Urothelium cell line (cell line): ENCODE measurements around the gene CASK.
A peak's percentile ranks its signal among the peaks of the same experiment; 100 is the strongest.
"Not testable (repeated sequence)": the region's sequence is repeated elsewhere in the genome, so short reads cannot be mapped to it uniquely, and the experiment has no call there.

Experiments
- DNase-seq: peaks from one replicate; pipeline ENCODE4 v3.0.0; 2011; ENCODE audit warnings: low spot score, mixed read lengths
- FAIRE-seq: peaks from 2 replicates; lab custom pipeline; 2011; peaks lifted over from hg19 to GRCh38; lab: Jason Lieb, UNC

CASK gene

GRCh38 chrX:41526271-41526670, 397.1 kb downstream of the CASK start:
- DNase-seq: no peak

DNA sequence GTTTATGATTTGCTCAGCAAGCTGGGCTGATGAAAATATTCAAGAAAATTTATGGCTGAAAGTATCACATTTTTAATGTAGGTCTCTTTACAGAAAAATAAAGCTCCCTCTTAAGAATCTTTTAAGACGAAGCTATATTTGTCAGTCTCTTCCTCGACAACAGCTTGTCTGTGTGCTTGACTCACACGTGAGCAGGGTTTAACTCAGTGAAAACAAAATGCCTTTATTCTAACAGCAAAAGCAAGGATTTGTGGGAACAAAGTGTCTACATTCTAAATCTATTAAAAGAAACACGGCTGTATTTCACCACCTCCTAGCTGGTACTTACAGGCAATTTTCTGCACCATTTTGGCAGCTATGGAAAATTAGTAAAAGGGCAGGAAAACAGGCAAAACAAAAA, 400.7 kb downstream of the CASK start:
- DNase-seq (no peak), FAIRE-seq (no peak)

More at GRCh38 chrX:41526271-41526670, 397.1 kb downstream of the CASK start:
- FAIRE-seq: no peak

- DNase-seq (no peak), FAIRE-seq (no peak)
These were observed 401.3 kb downstream of the CASK start for GRCh38 chrX:41522081-41522480.

DNA sequence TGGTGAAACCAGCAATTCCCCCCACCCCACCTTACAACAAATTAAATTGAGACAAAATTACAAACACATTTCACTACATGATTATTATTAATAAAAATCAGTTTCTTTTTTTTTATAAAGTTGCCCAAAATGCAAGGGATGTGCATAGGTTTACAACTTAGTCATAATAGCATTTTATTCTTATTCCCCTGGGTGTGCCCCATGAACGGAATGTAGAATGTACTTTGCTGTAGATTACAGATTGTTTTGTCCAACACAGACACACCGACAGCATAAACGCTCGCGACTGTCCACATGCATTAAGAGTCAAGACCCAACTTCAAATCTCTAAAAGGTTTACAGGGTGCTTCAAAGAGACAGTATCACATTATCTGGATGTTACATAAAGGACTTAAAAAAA, 403.9 kb downstream of the CASK start:
- FAIRE-seq (no peak), DNase-seq (no peak)

GRCh38 chrX:41518841-41519220, 404.5 kb downstream of the CASK start:
- no peak for DNase-seq
- no peak for FAIRE-seq

DNA sequence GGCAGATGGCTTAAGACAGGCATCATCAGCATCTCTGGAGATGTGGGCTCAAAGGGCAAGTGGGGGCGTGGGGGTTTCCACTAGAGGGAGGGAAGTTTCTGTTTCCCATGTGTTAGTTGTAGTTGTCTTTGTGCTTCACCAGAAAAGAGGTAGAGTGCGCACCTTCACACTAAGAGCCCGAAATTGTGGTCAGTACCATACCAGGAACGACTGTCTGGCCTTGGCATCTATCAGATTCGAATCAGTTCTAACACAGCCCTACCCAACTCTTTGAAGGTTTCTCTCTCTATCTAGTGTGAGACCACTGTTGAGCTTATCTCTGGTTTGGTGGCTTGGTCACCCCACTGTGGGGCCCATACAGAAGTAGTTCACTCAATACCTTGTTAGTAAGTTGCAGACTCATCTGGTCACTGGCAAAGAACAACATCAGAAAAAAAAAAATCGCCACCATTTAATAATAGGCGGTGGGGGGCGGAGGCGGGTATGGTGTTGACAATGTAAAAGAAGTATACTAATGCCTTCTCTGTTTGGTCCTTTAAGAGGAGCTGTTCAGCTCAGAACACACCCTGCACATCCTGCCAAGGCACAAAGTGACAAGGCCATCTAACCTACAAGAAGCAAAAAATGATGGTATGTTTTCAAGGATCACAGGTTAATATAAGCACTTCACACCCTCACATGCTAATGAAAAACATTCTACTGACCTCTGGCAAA, 405.1 kb downstream of the CASK start:
- DNase-seq (no peak), FAIRE-seq (no peak)

- DNase-seq (no peak), FAIRE-seq (no peak)
These were observed 406.2 kb downstream of the CASK start for GRCh38 chrX:41516999-41517765.

DNA sequence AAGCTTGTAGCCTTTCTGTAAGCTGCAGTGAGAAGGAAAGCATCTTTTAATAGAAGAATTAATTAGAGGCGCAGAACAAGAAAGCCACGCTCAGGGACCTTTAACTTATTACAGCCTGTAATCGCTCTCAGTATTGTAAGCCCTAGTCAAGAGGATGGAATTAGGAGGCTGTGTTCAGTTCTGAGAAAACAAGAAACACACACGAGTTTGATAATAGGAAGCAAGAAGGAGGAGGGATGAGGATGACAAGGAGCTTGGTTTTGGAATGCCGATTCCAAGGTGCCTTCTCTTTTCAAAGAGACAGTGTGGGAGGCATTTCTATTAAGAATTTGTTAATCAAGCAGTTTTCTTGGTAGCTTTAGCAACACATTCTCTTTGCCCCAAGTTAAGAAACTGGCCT, 406.9 kb downstream of the CASK start:
- DNase-seq (no peak), FAIRE-seq (no peak)

DNA sequence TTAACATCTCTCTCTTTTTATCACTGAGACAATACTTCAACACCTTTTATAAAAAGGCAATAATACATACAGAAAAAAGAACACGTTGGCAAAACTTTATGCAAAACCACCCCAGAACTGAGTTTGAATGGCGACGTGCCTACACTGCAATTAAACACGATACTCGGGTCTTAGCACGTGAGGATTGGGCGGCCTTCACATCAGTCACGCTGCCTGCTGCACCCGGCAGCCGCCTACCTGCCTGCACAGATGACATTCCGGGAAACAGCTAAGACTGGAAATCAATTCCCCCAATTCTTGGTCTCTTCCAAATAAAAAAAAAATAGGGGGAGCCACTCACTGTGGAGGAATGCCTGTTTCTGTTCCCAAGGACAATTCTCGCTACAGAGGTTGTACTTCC, 408.0 kb downstream of the CASK start:
- no peak for DNase-seq
- FAIRE-seq: no peak

DNA sequence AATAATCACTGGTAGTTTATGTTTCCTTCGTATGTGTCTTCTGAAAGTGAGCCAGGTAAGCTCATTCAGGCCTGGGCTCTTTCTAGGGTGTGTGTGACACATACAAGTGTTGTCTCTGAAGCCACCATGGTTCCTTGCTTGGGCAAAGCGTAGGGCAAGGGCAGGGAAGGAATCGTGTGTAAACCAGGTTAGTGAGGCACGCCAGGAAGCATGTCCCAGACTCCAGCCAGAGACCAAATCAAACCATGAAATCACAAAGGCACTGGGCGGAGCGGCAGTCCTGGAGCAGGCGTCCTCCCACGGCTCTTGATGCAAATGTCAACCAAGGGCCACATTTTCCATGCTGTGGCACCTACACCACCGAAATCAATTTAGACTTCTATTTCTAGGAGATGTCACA, 409.2 kb downstream of the CASK start:
- DNase-seq (no peak), FAIRE-seq (no peak)

GRCh38 chrX:41512853-41513252, 410.5 kb downstream of the CASK start:
- not testable (repeated sequence) for DNase-seq, FAIRE-seq

DNA sequence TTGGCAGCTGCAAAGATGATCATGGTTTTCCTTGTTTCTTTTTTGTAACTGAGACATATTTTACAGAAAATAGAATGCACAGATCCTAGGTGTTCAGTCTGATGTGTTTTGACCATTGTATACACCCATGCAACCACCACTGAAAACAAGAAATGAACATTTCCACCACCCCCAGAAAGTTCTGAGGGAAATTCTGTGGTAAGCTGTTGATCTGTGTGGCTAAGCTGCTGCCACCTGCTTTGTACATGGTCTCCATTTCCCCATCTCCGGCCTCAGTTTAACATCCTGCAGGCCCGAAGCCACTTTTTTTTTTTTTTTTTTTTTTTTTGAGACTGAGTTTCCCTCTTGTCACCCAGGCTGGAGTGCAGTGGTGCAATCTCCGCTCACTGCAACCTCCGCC, 411.0 kb downstream of the CASK start:
- DNase-seq (no peak), FAIRE-seq (no peak)

DNA sequence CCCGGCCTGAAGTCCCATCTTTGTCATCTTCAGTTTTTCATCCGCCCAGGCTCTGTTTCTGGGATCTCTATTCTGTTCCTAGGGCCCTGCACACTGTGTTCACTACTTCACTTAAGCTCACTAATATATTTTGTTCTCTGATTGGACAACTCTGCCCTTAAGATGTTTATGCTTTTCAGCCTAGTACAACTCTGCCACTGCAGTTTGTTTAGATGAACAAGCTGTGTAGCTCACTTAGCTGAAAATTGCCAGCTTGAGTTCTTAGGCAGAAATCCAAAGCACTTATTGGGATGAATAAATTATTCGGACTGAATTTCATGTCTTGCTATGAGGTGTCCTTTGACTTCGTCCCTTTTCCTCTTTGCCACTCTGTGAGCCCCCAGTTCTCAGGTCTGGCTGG, 415.4 kb downstream of the CASK start:
- no peak for FAIRE-seq
- DNase-seq: no peak

DNA sequence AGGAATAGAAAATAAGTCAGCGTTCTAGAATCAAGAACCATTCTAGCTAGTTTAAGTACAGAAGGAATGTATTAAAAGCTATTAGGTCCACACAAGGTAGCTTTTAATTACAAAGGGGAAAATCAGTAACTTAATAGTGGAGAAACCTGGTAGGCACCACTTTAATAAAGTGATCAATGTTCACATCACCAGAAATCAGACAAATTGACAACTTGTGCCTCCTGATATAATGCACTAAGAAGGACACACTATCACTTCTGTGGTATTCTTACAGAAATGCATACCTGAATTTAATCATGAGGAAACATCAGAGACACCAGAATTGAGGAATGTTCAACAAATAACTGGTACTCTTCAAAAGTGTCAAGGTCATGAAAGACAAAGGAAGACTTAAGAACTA, 421.4 kb downstream of the CASK start:
- FAIRE-seq (no peak), DNase-seq (no peak)

DNA sequence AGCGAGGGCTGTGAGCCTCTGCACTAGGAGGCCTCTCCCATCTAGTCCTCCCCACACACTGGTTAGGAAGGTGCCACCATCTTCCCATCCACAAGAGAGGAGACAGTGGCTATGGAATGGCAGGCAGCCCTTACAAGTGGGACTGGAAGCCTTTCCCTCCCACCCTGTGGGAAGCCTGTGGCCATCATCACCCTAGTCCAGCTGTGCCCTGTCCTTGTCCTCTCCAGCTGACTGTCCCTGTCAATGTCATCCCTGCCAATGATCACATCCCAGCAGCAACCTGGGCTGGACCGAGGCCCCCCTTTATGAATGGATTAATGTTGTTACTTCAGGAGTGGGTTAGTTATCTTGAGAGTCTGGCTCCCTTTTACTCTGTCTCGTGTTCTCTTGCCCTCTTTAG, 423.4 kb downstream of the CASK start:
- no peak for FAIRE-seq
- no peak for DNase-seq

DNA sequence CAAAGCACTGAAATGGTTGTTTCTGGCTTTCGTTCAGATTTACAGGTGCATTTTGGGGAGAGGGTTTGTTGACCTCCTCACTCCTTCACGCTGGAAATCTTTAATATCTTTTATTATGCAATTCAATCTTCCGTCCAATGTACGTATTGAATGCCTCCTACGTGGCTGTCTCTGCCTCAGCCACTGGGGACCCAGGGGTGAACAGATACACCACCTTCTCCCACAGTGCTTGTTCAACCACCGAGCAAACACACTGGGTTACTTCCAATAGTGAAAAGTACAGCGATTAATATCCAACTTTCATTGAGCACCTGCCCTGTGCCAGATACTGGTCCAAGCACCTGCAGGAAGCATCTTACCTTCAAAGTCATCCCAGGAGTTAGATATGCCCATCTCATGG, 424.2 kb downstream of the CASK start:
- FAIRE-seq: no peak
- DNase-seq: no peak

DNA sequence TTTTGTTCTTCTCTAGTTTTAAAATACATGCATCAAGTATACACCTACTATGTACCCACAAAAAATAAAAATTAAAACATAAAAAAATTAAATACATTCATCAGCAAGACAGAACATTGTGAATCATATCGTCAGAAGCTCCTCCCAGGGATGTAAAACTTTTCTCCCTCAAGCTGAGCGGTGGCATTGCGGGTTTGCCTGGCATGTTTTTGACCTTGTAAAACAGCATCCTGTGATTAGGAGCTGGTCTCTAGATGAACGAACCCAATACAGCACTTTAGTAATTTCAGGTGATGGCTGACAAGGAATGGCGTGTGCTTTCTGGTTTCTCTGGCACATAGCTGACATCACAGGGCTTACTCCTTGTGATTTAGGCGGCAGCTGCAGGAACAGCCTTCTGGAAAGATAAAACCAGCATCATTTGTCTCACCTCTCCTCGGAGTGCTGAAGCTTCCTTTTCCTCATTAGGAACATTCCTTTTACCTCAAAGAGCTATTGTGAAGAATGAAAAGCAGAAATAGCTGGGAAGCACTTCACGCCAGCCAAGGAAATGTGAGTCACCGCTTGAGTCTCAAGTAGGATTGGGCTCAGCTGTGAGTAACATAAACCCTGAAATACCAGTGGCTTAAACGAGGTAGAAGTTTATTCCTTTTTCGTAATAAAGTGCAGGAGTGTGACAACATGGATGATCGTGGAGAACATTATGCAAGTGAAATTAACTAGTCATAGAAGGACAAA, 431.9 kb downstream of the CASK start:
- DNase-seq: peak; percentile 68
- FAIRE-seq: no peak

GRCh38 chrX:41490446-41490845, 432.9 kb downstream of the CASK start:
- FAIRE-seq: no peak

DNA sequence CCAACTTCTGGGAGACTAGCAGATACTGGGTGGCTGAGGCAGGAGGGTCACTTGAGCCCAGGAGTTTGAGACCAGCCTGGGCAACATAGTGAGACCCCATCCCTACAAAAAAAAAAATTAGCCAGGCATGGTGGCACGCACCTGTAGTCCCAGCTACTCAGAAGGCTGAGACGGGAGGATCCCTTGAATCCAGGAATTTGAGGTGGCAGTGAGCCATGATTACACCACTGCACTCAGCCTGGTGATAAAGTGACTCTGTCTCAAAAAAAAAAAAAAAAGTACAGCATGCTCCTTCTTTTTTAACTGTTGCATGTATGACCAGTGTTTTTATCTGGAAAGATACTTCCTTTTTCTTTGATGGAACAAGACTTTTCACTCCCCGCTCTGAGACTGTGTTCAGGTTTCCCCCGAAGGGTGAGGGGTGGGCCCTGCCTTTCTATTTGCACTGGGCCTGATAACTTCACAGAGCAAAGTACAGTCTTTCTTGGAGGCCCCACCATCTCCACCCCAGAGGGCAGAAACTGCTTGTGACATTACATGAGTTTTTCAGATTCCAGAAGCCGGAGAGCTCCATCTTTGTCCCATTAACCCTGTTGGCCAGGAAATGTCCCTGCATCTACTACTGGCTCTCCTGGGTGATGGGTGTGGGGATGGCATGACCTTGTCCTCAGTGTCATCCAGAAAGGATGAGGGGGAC, 441.1 kb downstream of the CASK start:
- no peak for FAIRE-seq
- no peak for DNase-seq

More at GRCh38 chrX:41490446-41490845, 432.9 kb downstream of the CASK start:
- DNase-seq: no peak

DNA sequence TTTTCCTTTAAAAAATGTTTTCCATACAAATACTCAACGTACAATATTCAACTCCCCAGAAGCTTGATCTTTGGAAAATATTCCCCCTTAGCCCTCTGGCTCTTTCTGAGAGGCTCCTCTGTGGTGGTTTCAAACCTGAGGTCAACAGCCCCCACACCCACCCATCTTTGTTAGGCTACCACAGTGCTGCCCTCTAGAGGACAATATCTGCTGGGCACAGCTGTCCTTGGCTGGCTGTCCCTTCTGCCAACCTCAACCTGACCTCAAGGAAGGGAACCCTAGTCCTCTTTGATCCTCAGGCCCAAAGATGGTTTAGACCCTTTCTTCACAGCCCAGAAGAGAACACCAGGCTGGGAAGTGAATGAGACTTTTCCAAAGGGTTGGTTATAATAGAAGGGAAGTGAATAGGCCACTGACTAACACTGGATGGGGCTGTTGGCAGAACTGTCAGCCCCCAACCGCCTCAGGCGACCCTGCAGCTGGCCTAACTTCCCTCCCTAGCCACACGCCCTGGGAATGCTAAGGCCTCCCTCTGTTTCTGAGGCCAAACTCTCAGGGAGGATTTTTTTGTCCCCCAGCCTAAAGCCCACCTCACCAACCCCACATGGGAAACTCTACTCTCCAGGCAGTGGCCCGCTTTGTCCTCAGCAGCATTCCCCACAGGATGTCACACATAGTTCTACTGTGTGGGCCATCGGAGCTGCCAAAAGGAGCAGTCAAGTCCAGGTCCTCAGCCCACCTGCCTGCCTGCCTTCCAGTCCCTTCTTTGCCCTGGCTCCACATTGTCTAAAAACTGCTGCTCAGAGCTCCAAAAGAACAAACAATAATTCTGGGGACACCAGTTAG, 441.9 kb downstream of the CASK start:
- FAIRE-seq (no peak), DNase-seq (peak; percentile 25)
